Cerebellar cortex (tissue), 1 donor: ENCODE results near the gene ZMIZ1.
A peak's percentile ranks its signal among the peaks of the same experiment; 100 is the strongest.
"Not testable (repeated sequence)": the region's sequence is repeated elsewhere in the genome, so short reads cannot be mapped to it uniquely, and the experiment has no call there.

Experiments used
- DNase-seq: peaks from one replicate; pipeline ENCODE4 v3.0.0-alpha.2; 2015; ENCODE audit warnings: low spot score

The ZMIZ1 gene

GRCh38 chr10:79326361-79327089, 257.8 kb downstream of the ZMIZ1 start:
- no peak for DNase-seq

GRCh38 chr10:79327090-79327457, 258.3 kb downstream of the ZMIZ1 start:
- no peak for DNase-seq

- no peak for DNase-seq
These were observed 259.5 kb downstream of the ZMIZ1 start for GRCh38 chr10:79328147-79328701.

GRCh38 chr10:79328737-79329504, 260.2 kb downstream of the ZMIZ1 start:
- no peak for DNase-seq

GRCh38 chr10:79329529-79329928, 260.8 kb downstream of the ZMIZ1 start:
- DNase-seq: no peak

GRCh38 chr10:79331226-79331625, 262.5 kb downstream of the ZMIZ1 start:
- no peak for DNase-seq

- no peak for DNase-seq
These were observed 262.9 kb downstream of the ZMIZ1 start for GRCh38 chr10:79331709-79332108.

- DNase-seq: not testable (repeated sequence)
These were observed 264.0 kb downstream of the ZMIZ1 start for GRCh38 chr10:79332610-79333315.

- DNase-seq: no peak
These were observed 264.7 kb downstream of the ZMIZ1 start for GRCh38 chr10:79333513-79333912.

GRCh38 chr10:79334573-79334972, 265.8 kb downstream of the ZMIZ1 start:
- no peak for DNase-seq

GRCh38 chr10:79335094-79335469, 266.3 kb downstream of the ZMIZ1 start:
- DNase-seq: no peak

GRCh38 chr10:79335470-79336235, 266.9 kb downstream of the ZMIZ1 start:
- DNase-seq: peak; percentile 58

GRCh38 chr10:79336276-79336675, 267.5 kb downstream of the ZMIZ1 start:
- DNase-seq: no peak

GRCh38 chr10:79336739-79337138, 268.0 kb downstream of the ZMIZ1 start:
- DNase-seq: peak; percentile 65

GRCh38 chr10:79337783-79338469, 269.2 kb downstream of the ZMIZ1 start:
- not testable (repeated sequence) for DNase-seq

- no peak for DNase-seq
These were observed 270.5 kb downstream of the ZMIZ1 start for GRCh38 chr10:79339266-79339665.

- no peak for DNase-seq
These were observed 272.0 kb downstream of the ZMIZ1 start for GRCh38 chr10:79340646-79341244.

GRCh38 chr10:79342295-79342761, 273.6 kb downstream of the ZMIZ1 start:
- DNase-seq: no peak

- DNase-seq: no peak
These were observed 274.2 kb downstream of the ZMIZ1 start for GRCh38 chr10:79342811-79343561.
